GM12801 (cell line): ENCODE results near the gene NACAD.

ENCODE experiments used
- CTCF ChIP-seq: IDR thresholded peaks from one replicate; pipeline ENCODE4 v1.5.1; 2011; ENCODE audit warnings: control low read depth; ENCODE audit not compliant: insufficient read length; ENCODE audit errors: extremely low read depth

The NACAD gene

GRCh38 chr7:45088821-45089340 lies at the start of gene NACAD:
Gene NACAD (minus strand): TSS chr7:45088969. CDS start chr7:45088894, 75 bp downstream.
- TF ChIP-seq CTCF: no peak

- peak; percentile 33 for TF ChIP-seq CTCF
Measured at GRCh38 chr7:45136106-45137060, 47.6 kb upstream of the NACAD start.

- TF ChIP-seq CTCF: no peak
Measured at GRCh38 chr7:45133877-45134276, 45.1 kb upstream of the NACAD start.

- TF ChIP-seq CTCF: no peak
Measured at GRCh38 chr7:45133352-45133751, 44.6 kb upstream of the NACAD start.

GRCh38 chr7:45132708-45133320 lies 44.0 kb upstream of the NACAD start:
- no peak for TF ChIP-seq CTCF

- no peak for TF ChIP-seq CTCF
Measured at GRCh38 chr7:45131891-45132290, 43.1 kb upstream of the NACAD start.

- TF ChIP-seq CTCF: no peak
Measured at GRCh38 chr7:45130910-45131309, 42.1 kb upstream of the NACAD start.
